ENCODE results near the gene CSF1R. TPM values are rescaled to one million over a fixed set of nuclear protein-coding genes. Genes with fewer than 3 reads are reported as not detected.
"Not testable (repeated sequence)": the region's sequence is repeated elsewhere in the genome, so short reads cannot be mapped to it uniquely, and the experiment has no call there.

CSF1R gene
- total RNA-seq, 8 experiments from 2014 or later: 0.16 to 0.94 (median 0.53) TPM

GRCh38 chr5:150107909-150108447, 21.6 kb upstream of the CSF1R start:
- WGBS, 10 experiments: 40 to 100% (median 92%) methylated on average over 1 to 4 of the region's 4 CpGs; no CpG with 5 or more reads in 3 of the 10 experiments
- in situ Hi-C loops (cut with MboI; ENCODE audit: low pct_unique_long_range_greater_than_20kb in 2 of 9, low sequenced_read_pairs in 9 of 9, unreplicated experiment in 9 of 9): no loop called here
- H3K27ac ChIP-seq: no peak overlapping the region
- H3K4me1 ChIP-seq (replicated peaks in 1 of 2): peaks cover 6 to 21% of the 10 kb centered on the region in 2 donors
- no peak overlapping the region for H3K4me3 ChIP-seq
- ATAC-seq (replicated peaks in 6 of 8): peak in 3 of 8 experiments; percentile 47 to 81 (median 48)

DNA sequence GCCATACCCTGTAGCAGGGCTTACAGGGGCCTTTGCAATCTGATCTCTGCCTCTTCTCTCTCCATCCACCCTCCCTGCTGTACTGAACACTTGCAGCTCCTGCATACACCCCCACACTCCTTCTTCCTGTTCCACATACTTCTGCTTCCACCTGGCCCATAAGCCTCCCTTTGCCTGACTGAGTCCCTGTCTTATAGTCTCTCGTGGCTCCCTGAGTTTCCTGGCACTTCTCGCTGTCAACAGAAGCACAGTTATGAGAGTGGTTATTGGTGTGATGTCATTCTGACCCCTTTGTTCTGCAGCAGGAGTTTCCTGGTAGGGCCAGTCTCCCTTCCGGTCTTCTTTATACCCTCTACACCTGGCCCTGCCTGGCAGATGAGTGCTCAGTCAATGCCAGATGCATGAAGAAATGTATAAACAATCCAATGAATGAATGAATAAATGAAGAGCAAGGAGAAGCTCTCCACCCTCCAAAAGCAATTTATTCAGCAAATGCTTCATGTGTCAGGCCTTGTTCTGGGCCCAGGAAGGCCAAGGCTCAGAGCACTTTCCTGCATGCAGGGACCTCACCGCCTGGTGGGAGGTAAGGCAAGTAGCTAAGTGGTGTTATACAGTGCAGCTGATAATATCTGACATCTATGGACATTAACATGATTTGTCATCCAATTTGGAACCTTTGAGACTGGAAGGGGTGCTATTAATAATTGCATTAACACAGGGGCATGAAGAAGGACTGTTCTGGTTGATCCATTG, 20.5 kb upstream of the CSF1R start:
- 67 to 100% (median 81%) methylated on average over 1 to 3 of the region's 4 CpGs; no CpG with 5 or more reads in 6 of the 10 experiments for WGBS, 10 experiments
- peak in 7 of 8 experiments; percentile 33 to 82 (median 52) for ATAC-seq (replicated peaks in 6 of 8)
- Histone ChIP-seq H3K4me1 (replicated peaks in 1 of 2) (peaks cover 6 to 21% of the 10 kb centered on the region in 2 donors), H3K4me3 (no peak overlapping the region), H3K27ac (no peak overlapping the region)
- in situ Hi-C loops (cut with MboI; ENCODE audit: low pct_unique_long_range_greater_than_20kb in 2 of 9, low sequenced_read_pairs in 9 of 9, unreplicated experiment in 9 of 9): no loop called here

DNA sequence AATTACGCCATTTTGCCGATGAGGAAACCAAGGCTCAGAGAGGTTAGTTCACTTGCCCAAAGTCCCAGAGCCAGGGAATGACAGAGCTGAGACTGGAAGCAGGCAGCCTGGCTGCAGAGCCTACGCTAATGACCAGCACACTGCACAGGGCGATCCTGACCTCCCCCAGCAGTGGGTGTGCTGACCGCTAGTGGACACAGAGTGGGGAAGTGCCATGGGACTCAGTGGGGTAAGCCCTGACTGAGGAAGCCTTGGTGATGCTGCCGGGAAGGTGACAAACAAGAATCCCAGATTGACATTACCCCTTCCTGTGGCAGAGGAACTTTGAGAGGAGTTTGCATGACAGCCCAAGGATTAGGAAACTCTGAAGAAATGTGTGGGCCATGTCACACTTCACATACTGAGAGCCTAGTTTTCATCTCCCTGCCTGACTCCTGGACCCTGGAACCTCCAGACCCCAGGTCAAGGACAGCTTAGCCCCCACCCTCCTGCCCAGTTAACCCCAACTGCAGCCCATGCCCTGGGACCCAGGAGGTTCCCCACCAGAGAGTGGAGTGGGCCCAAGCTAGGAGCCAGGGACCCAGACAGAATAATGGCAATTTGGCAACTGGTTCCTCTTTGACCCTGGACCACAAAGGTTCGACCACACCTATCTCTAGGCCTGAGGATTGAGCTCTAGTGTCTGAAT, 19.7 kb upstream of the CSF1R start:
- Histone ChIP-seq H3K27ac (no peak overlapping the region), H3K4me1 (replicated peaks in 1 of 2) (peaks cover 2 to 17% of the 10 kb centered on the region in 2 donors), H3K4me3 (no peak overlapping the region)
- WGBS, 10 experiments: 70 to 100% (median 82%) methylated on average over 1 to 5 of the region's 7 CpGs; no CpG with 5 or more reads in 4 of the 10 experiments
- no peak for ATAC-seq (replicated peaks in 6 of 8)
- in situ Hi-C loops (cut with MboI; ENCODE audit: low pct_unique_long_range_greater_than_20kb in 2 of 9, low sequenced_read_pairs in 9 of 9, unreplicated experiment in 9 of 9): no loop called here

DNA sequence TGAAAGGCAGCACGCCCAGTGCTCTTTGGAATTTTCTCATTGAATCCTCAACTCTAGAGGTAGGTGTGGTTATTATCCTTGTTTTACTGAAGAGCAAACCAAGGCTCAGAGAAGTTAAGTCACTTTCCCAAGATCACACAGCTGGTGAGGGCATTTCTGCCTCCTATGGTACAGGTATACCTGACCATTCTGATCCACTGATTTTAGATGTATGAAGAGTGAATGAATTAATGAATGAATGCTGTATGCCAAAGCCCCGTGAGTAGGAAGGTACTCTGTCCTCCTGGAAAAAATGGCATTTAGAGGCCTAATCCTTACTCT, 18.2 kb upstream of the CSF1R start:
- ATAC-seq (replicated peaks in 6 of 8): no peak
- no peak overlapping the region for H3K4me3 ChIP-seq
- in situ Hi-C loops (cut with MboI; ENCODE audit: low pct_unique_long_range_greater_than_20kb in 2 of 9, low sequenced_read_pairs in 9 of 9, unreplicated experiment in 9 of 9): no loop called here
- WGBS, 10 experiments: 60 to 100% (median 80%) methylated on average over 1 to 2 of the region's 2 CpGs; no CpG with 5 or more reads in 1 of the 10 experiments
- peaks cover 0 to 17% of the 10 kb centered on the region in 2 donors for H3K4me1 ChIP-seq (replicated peaks in 1 of 2)
- H3K27ac ChIP-seq: no peak overlapping the region

DNA sequence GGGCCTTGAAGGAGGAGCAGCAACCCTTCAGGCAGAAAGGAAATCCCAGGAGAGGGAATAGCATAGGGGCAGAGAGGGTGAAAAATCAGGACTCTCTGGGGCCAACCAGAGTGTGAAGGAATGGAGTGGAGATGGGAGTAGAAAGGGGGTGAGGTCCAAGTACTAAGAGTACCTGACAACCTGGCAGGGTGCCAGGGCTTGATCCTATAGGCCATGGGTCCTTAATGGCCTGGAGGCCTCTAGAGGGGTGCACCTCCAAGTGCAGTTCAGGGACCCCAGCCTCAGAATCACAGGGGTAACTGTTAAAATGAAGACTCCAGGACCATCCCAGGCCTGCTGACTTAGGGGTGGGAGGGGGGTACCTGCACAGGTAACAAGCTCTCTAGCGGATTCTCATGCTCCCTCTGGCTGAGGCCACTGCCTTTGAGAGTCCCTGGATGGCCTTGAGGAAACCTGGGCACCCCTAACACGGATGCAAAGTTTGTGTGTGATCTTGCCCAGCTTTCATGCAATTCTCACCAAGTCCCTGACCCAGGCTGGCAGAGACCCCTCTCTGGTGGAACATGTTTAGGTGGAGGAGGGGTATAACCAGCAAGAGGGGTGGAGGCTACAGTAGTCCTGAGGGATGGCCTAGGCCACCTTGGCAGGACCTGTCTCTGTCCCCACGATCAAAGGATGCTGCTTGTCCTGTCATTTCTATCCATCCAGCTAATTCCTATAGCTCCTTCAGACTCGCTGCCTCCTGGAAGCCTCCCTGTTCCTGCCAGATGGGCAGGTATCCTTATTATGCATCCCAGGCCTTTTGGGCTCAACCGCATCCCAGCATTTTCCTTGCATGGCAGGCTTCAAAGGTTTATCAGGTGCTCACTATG, 17.6 kb upstream of the CSF1R start:
- in situ Hi-C loops (cut with MboI; ENCODE audit: low pct_unique_long_range_greater_than_20kb in 2 of 9, low sequenced_read_pairs in 9 of 9, unreplicated experiment in 9 of 9): no loop called here
- 60 to 93% (median 86%) methylated on average over 1 to 4 of the region's 5 CpGs; no CpG with 5 or more reads in 4 of the 10 experiments for WGBS, 10 experiments
- H3K4me3 ChIP-seq: no peak overlapping the region
- no peak overlapping the region for H3K27ac ChIP-seq
- no peak for ATAC-seq (replicated peaks in 6 of 8)
- H3K4me1 ChIP-seq (replicated peaks in 1 of 2): peaks cover 0 to 17% of the 10 kb centered on the region in 2 donors

DNA sequence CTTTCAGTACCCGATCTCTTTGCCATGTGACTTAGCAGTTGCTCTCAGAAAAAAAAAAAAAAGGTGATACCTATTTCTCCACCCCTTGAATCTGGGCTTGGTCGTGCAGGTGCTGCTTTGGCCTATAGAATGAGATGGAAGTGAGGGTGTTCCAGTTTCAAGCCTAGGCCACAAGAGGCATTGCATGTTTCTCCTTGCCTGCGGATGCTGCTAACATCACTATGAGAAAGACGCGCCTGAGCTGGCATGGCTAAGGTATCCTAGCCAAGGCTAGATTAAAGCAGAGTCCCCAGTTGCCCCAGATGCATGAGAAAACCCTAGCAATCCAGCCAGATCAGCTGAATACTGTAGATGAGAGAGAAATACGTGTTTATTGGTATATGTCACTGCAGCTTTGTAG, 14.7 kb upstream of the CSF1R start:
- in situ Hi-C loops (cut with MboI; ENCODE audit: low pct_unique_long_range_greater_than_20kb in 2 of 9, low sequenced_read_pairs in 9 of 9, unreplicated experiment in 9 of 9): no loop called here
- H3K27ac ChIP-seq: no peak overlapping the region
- peak in 1 of 8 experiments; percentile 19 for ATAC-seq (replicated peaks in 6 of 8)
- no peaks in the 10 kb centered on the region for H3K4me1 ChIP-seq (replicated peaks in 1 of 2)
- no peak overlapping the region for H3K4me3 ChIP-seq
- 20 to 85% (median 71%) methylated on average over 1 to 6 of the region's 6 CpGs; no CpG with 5 or more reads in 2 of the 10 experiments for WGBS, 10 experiments

- Histone ChIP-seq H3K4me1 (replicated peaks in 1 of 2) (no peaks in the 10 kb centered on the region), H3K27ac (no peak overlapping the region), H3K4me3 (no peak overlapping the region)
- ATAC-seq (replicated peaks in 6 of 8): no peak
- in situ Hi-C loops (cut with MboI; ENCODE audit: low pct_unique_long_range_greater_than_20kb in 2 of 9, low sequenced_read_pairs in 9 of 9, unreplicated experiment in 9 of 9): no loop called here
Measured at GRCh38 chr5:150097152-150097551, 10.8 kb upstream of the CSF1R start.

DNA sequence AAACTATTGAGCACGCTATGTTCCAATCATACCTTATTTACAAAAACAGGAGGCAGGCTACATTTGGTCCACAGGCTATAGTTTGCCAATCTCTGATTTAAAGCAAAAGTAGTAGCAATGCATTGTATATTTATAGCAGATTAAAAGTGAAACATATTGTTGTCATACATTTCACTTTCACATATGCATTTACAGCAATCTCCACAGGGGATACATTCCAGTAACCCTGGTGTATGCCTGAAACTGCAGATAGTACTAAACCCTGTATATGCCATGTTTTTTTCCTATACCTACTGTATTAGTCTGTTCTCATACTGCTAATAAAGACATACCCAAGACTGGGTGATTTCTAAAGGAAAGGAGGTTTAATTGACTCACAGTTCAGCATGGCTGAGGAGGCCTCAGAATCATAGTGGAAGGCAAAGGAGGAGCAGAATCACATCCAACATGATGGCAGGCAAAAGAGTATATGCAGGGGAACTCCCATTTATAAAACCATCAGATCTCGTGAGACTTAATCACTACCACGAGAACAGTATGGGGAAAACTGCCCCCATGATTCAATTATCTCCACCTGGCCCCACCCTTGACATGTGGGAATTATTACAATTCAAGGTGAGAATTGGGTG, 5.9 kb upstream of the CSF1R start:
- Histone ChIP-seq H3K4me1 (replicated peaks in 1 of 2) (no peaks in the 10 kb centered on the region), H3K27ac (no peak overlapping the region), H3K4me3 (no peak overlapping the region)
- WGBS, 10 experiments: 36 to 100% (median 75%) methylated on average over 1 to 3 of the region's 3 CpGs; no CpG with 5 or more reads in 1 of the 10 experiments
- in situ Hi-C loops (cut with MboI; ENCODE audit: low pct_unique_long_range_greater_than_20kb in 2 of 9, low sequenced_read_pairs in 9 of 9, unreplicated experiment in 9 of 9): no loop called here
- no peak for ATAC-seq (replicated peaks in 6 of 8)

- in situ Hi-C loops (cut with MboI; ENCODE audit: low pct_unique_long_range_greater_than_20kb in 2 of 9, low sequenced_read_pairs in 9 of 9, unreplicated experiment in 9 of 9): no loop called here
- H3K27ac ChIP-seq: no peak overlapping the region
- ATAC-seq (replicated peaks in 6 of 8): no peak
- WGBS, 10 experiments: 0 to 100% (median 76%) methylated on average over 1 to 5 of the region's 7 CpGs; no CpG with 5 or more reads in 4 of the 10 experiments
- peaks cover 0 to 5% of the 10 kb centered on the region in 2 donors for H3K4me1 ChIP-seq (replicated peaks in 1 of 2)
- H3K4me3 ChIP-seq: no peak overlapping the region
Measured at GRCh38 chr5:150085191-150085912, 1.0 kb downstream of the CSF1R start.

- in situ Hi-C loops (cut with MboI; ENCODE audit: low pct_unique_long_range_greater_than_20kb in 2 of 9, low sequenced_read_pairs in 9 of 9, unreplicated experiment in 9 of 9); ATAC-seq (replicated peaks in 6 of 8); H3K27ac ChIP-seq: not testable (repeated sequence)
Measured at GRCh38 chr5:150084754-150085153, 1.6 kb downstream of the CSF1R start.

GRCh38 chr5:150082889-150083288, 3.5 kb downstream of the CSF1R start:
- H3K4me3 ChIP-seq: no peak overlapping the region
- WGBS, 10 experiments: 60 to 95% (median 82%) methylated on average over 1 to 6 of the region's 6 CpGs; no CpG with 5 or more reads in 6 of the 10 experiments
- in situ Hi-C loops (cut with MboI; ENCODE audit: low pct_unique_long_range_greater_than_20kb in 2 of 9, low sequenced_read_pairs in 9 of 9, unreplicated experiment in 9 of 9): no loop called here
- no peak overlapping the region for H3K27ac ChIP-seq
- peaks cover 0 to 5% of the 10 kb centered on the region in 2 donors for H3K4me1 ChIP-seq (replicated peaks in 1 of 2)
- ATAC-seq (replicated peaks in 6 of 8): no peak

More at GRCh38 chr5:150084754-150085153, 1.6 kb downstream of the CSF1R start:
- WGBS, 10 experiments: 13 to 100% (median 80%) methylated on average over 1 to 4 of the region's 6 CpGs; no CpG with 5 or more reads in 4 of the 10 experiments
- not testable (repeated sequence) for H3K4me3 ChIP-seq; H3K4me1 ChIP-seq (replicated peaks in 1 of 2)

DNA sequence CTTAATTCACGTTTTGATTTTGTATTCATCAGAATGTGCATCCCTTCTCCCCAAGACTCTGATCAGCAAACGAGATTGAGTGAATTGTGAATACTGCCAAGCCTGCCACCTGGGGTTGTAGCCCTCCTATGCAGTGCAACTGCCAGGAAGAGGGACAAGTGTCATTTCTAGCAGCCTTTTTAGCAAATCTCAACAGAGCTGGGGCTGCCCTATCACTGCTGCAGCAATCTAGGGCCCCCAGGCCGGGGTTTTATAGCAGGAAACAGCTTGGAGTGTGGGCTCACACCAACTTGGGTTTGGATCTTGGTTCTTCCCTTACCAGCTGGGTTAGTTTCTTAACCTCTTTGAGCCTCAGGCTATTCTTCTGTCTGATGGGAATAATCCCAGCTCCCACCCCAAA, 4.0 kb downstream of the CSF1R start:
- 42 to 100% (median 63%) methylated on average over 1 to 3 of the region's 3 CpGs; no CpG with 5 or more reads in 5 of the 10 experiments for WGBS, 10 experiments
- Histone ChIP-seq H3K27ac (no peak overlapping the region), H3K4me3 (no peak overlapping the region), H3K4me1 (replicated peaks in 1 of 2) (peaks cover 0 to 5% of the 10 kb centered on the region in 2 donors)
- in situ Hi-C loops (cut with MboI; ENCODE audit: low pct_unique_long_range_greater_than_20kb in 2 of 9, low sequenced_read_pairs in 9 of 9, unreplicated experiment in 9 of 9): no loop called here
- ATAC-seq (replicated peaks in 6 of 8): no peak
